Endothelial cell of umbilical vein (primary cell): Measurements from ENCODE around the gene OSBP2. TPM values are rescaled to one million over a fixed set of nuclear protein-coding genes. Genes with fewer than 3 reads are reported as not detected.

ENCODE experiments used
- BruUV-seq: library from RNA; stranded (reverse); fragments of 400-500 nt; replicated peaks from 2 replicates; lab custom pipeline; 2021; lab: Mats Ljungman, UMichigan
- CTCF ChIA-PET: fragments of 300-600, 350-600 bp; sonication (Branson Sonifier 250); formaldehyde crosslinking; loops from one replicate; lab custom pipeline; 2021; ENCODE audit warnings: antibody characterized with exemption, inconsistent platforms; lab: Charles Lee
- POLR2A ChIA-PET: fragments of 300-600, 350-600 bp; sonication (Branson Sonifier 250); formaldehyde crosslinking; loops from one replicate; lab custom pipeline; 2021; ENCODE audit warnings: antibody characterized with exemption, inconsistent platforms; lab: Charles Lee
- DNase-seq: peaks from one replicate; pipeline ENCODE4 v3.0.0-alpha.2; 2011; ENCODE audit warnings: low read depth, low spot score
- FAIRE-seq: peaks from 2 replicates; lab custom pipeline; 2011; peaks lifted over from hg19 to GRCh38; lab: Jason Lieb, UNC
- H2AFZ ChIP-seq: 2 replicates; pipeline ENCODE4 v1.6.0; 2012; ENCODE audit warnings: low read depth, low read length, control low read depth, inconsistent platforms
- H3K27ac ChIP-seq: 2 replicates; pipeline ENCODE4 v1.5.1; 2011; ENCODE audit warnings: low read depth, mild to moderate bottlenecking, control low read depth, low read length, moderate library complexity; ENCODE audit not compliant: insufficient read depth
- H3K27me3 ChIP-seq, 2 experiments: 2 replicates each; pipeline versions ENCODE4 v1.6.0 to v1.6.1; 2011; ENCODE audit warnings: low read length in 2 of 2, mixed read lengths in 1 of 2; ENCODE audit not compliant: control insufficient read depth in 2 of 2, insufficient read depth in 2 of 2
- H3K36me3 ChIP-seq, 2 experiments: 2 replicates in 1 of 2; 3 replicates in 1 of 2; pipeline ENCODE4 v1.5.1; 2011; ENCODE audit warnings: low read length in 2 of 2, mild to moderate bottlenecking in 1 of 2, moderate library complexity in 1 of 2; ENCODE audit not compliant: control insufficient read depth in 2 of 2, insufficient read depth in 2 of 2; ENCODE audit errors: extremely low read depth in 1 of 2
- H3K4me1 ChIP-seq: 3 replicates; pipeline ENCODE4 v1.5.1; 2011; ENCODE audit warnings: mild to moderate bottlenecking, low read length; ENCODE audit not compliant: control insufficient read depth, insufficient read depth; ENCODE audit errors: extremely low read depth
- H3K4me2 ChIP-seq: 2 replicates; pipeline ENCODE4 v1.6.1; 2011; ENCODE audit warnings: low read length, control low read depth, mixed read lengths; ENCODE audit not compliant: insufficient read depth
- H3K4me3 ChIP-seq, 3 experiments: fragments of 200-600 bp in 1 of 3; sonication (generic), shearing (Covaris generic) in 1 of 3; replicated peaks in 1 of 3; 2 replicates each; pipeline ENCODE4 v1.5.1; 2011 to 2016; ENCODE audit warnings: control low read depth in 3 of 3, low read length in 3 of 3, mild to moderate bottlenecking in 2 of 3, inconsistent platforms in 1 of 3, low read depth in 1 of 3, moderate library complexity in 1 of 3; ENCODE audit not compliant: insufficient read depth in 1 of 3
- H3K79me2 ChIP-seq: 2 replicates; pipeline ENCODE4 v1.6.0; 2012; ENCODE audit warnings: low read length, inconsistent platforms; ENCODE audit not compliant: control insufficient read depth, insufficient read depth
- H3K9ac ChIP-seq: replicated peaks from 2 replicates; pipeline ENCODE3; 2011; ENCODE audit warnings: low read length, control low read depth; ENCODE audit not compliant: insufficient read depth; ENCODE audit errors: extremely low read depth
- H3K9me1 ChIP-seq: replicated peaks from 3 replicates; pipeline ENCODE4 v1.6.0; 2011; ENCODE audit warnings: mild to moderate bottlenecking, low read length; ENCODE audit not compliant: control insufficient read depth, insufficient read depth; ENCODE audit errors: extremely low read depth
- H3K9me3 ChIP-seq: replicated peaks from 2 replicates; pipeline ENCODE4 v1.5.1; 2012; ENCODE audit warnings: low read length, inconsistent platforms; ENCODE audit not compliant: control insufficient read depth, insufficient read depth
- H4K20me1 ChIP-seq: replicated peaks from 2 replicates; pipeline ENCODE3; 2011; ENCODE audit warnings: mild to moderate bottlenecking, low read length; ENCODE audit not compliant: control insufficient read depth, insufficient read depth; ENCODE audit errors: extremely low read depth
- CTCF ChIP-seq, 2 donors: IDR thresholded peaks; 1 replicate in 1 of 2; 2 replicates in 1 of 2; pipeline ENCODE4 v1.5.1; 2011; ENCODE audit warnings: low read length in 2 of 2, mild to moderate bottlenecking in 2 of 2, moderate library complexity in 2 of 2, control low read depth in 1 of 2, inconsistent platforms in 1 of 2, low read depth in 1 of 2; ENCODE audit not compliant: insufficient read depth in 1 of 2; ENCODE audit errors: extremely low read depth in 1 of 2
- EZH2 ChIP-seq: IDR thresholded peaks from 2 replicates; pipeline ENCODE4 v1.6.1; 2012; ENCODE audit warnings: borderline replicate concordance, low read depth, mild to moderate bottlenecking, moderate library complexity, low read length, inconsistent platforms; ENCODE audit not compliant: severe bottlenecking
- FOS ChIP-seq: IDR thresholded peaks from 2 replicates; pipeline ENCODE4 v1.6.1; 2011; ENCODE audit warnings: mild to moderate bottlenecking, low read length, moderate library complexity, borderline replicate concordance; ENCODE audit not compliant: insufficient read depth
- GATA2 ChIP-seq: IDR thresholded peaks from 2 replicates; pipeline ENCODE4 v1.7.0; 2011; ENCODE audit warnings: low read depth, mild to moderate bottlenecking, moderate library complexity, mixed read lengths, low read length; ENCODE audit not compliant: insufficient read length, insufficient read depth
- JUN ChIP-seq: IDR thresholded peaks from 2 replicates; pipeline ENCODE4 v1.6.1; 2011; ENCODE audit warnings: borderline replicate concordance, low read depth; ENCODE audit not compliant: insufficient read length, insufficient read depth
- MYC ChIP-seq: IDR thresholded peaks from one replicate; pipeline ENCODE4 v1.6.1; 2011; ENCODE audit warnings: mild to moderate bottlenecking, low read depth, low read length
- POLR2A ChIP-seq: IDR thresholded peaks from 2 replicates; pipeline ENCODE4 v1.6.1; 2012; ENCODE audit warnings: low read depth, mild to moderate bottlenecking, control low read depth, low read length
- POLR2AphosphoS5 ChIP-seq: IDR thresholded peaks from 2 replicates; pipeline ENCODE4 v1.6.1; 2012; ENCODE audit warnings: low read depth, mild to moderate bottlenecking, control low read depth, low read length, moderate library complexity; ENCODE audit not compliant: insufficient read depth
- dilution Hi-C: fragments of 300-500 bp; cut with MboI; formaldehyde crosslinking; loops from one replicate; pipeline ENCODE4 v1.15.0; 2019; ENCODE audit warnings: low sequenced_read_pairs; ENCODE audit not compliant: extremely low pct_ligation_motif_present
- intact Hi-C: fragments of 100-400 bp; cut with micrococcal nuclease; formaldehyde crosslinking; loops from one replicate; pipeline ENCODE4 v1.10.0; 2022
- polyA plus RNA-seq, 4 experiments: library from polyadenylated mRNA; depleted of rRNA in 3 of 4; stranded (reverse) in 3 of 4; unstranded in 1 of 4; fragments of >200 nt; gene quantifications; 2 replicates each; pipeline versions ENCODE4 v1.2.1 to v1.2.3, GENCODE V29; 2011 to 2012; ENCODE audit warnings: missing spikeins in 1 of 4
- total RNA-seq: library from RNA; stranded (reverse); gene quantifications from 2 replicates; pipeline ENCODE4 v1.2.3, GENCODE V29; 2021
- TF ChIP-seq, protein P1 (sequence below): IDR thresholded peaks from 2 replicates; pipeline ENCODE4 v1.6.1; 2011; ENCODE audit not compliant: insufficient read depth, insufficient read length

OSBP2 gene
- total and polyA plus RNA-seq, 2 donors (not counting 3 experiments of a cell fraction or from before 2014, with no cell fraction given): 4.1 to 7.5 TPM

GRCh38 chr22:30841273-30841672, 146.6 kb downstream of the OSBP2 start:
- H4K20me1 ChIP-seq: no peaks in the 10 kb centered on the region
- no peak overlapping the region for H3K4me2 ChIP-seq
- intact Hi-C loops: no loop called here
- no peaks in the 10 kb centered on the region for H3K36me3 ChIP-seq
- no peak overlapping the region for H3K9ac ChIP-seq
- no peaks in the 10 kb centered on the region for H3K79me2 ChIP-seq
- H3K9me3 ChIP-seq: no peaks in the 10 kb centered on the region
- no peaks in the 10 kb centered on the region for H3K9me1 ChIP-seq
- TF ChIP-seq CTCF (IDR thresholded peaks at IDR 0.05; ENCODE audit: extremely low read depth in 1 of 2, insufficient read depth in 1 of 2, low read depth in 1 of 2, low read length in 2 of 2) (no peak), JUN (no peak), POLR2A (no peak), POLR2AphosphoS5 (no peak), MYC (no peak), FOS (no peak), EZH2 (no peak), GATA2 (no peak)
- TF ChIP-seq, protein P1, sequence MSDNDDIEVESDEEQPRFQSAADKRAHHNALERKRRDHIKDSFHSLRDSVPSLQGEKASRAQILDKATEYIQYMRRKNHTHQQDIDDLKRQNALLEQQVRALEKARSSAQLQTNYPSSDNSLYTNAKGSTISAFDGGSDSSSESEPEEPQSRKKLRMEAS: no peak
- H3K4me1 ChIP-seq: no peaks in the 10 kb centered on the region
- H3K27me3 ChIP-seq: peaks cover 1 to 4% of the 10 kb centered on the region in 2 experiments
- DNase-seq: no peak
- ChIA-PET CTCF (no interaction called here), POLR2A (no interaction called here)
- FAIRE-seq: no peak
- dilution Hi-C loops: no loop called here
- BruUV-seq: no TSS peak
- no peak overlapping the region for H2AFZ ChIP-seq
- no peak overlapping the region for H3K4me3 ChIP-seq
- H3K27ac ChIP-seq: no peak overlapping the region
